Astrocyte of the spinal cord (primary cell): Measurements from ENCODE around the gene RNF13.

Source experiments
- DNase-seq: peaks from one replicate; pipeline ENCODE4 v3.0.0; 2011; ENCODE audit warnings: low read depth, low spot score
- H3K4me3 ChIP-seq: 2 replicates; pipeline ENCODE4 v1.5.1; 2011; ENCODE audit warnings: low read depth, mild to moderate bottlenecking, low read length, moderate library complexity
- CTCF ChIP-seq: IDR thresholded peaks from 2 replicates; pipeline ENCODE4 v1.5.1; 2012; ENCODE audit warnings: low read depth, mild to moderate bottlenecking, low read length, inconsistent platforms
- in situ Hi-C: cut with HindIII; loops from 2 replicates; pipeline ENCODE4 v1.10.0; 2017; ENCODE audit warnings: low sequenced_read_pairs

Gene RNF13

GRCh38 chr3:149959443-149959842 is 146.4 kb downstream of the RNF13 start:
- TF ChIP-seq CTCF = no peak
- DNase-seq = no peak
- H3K4me3 ChIP-seq = no peak overlapping the region
- in situ Hi-C loops = no loop called here

- no peak for TF ChIP-seq CTCF
- DNase-seq = no peak
- in situ Hi-C loops = no loop called here
- no peak overlapping the region for H3K4me3 ChIP-seq
Observed at GRCh38 chr3:149963485-149963884, 150.5 kb downstream of the RNF13 start.

- no peak for TF ChIP-seq CTCF
- no peak for DNase-seq
- no peak overlapping the region for H3K4me3 ChIP-seq
- in situ Hi-C loops = no loop called here
Observed at GRCh38 chr3:149964291-149964690, 151.3 kb downstream of the RNF13 start.

- H3K4me3 ChIP-seq = no peak overlapping the region
- no peak for DNase-seq
- in situ Hi-C loops = no loop called here
- no peak for TF ChIP-seq CTCF
Observed at GRCh38 chr3:149965278-149965677, 152.3 kb downstream of the RNF13 start.

GRCh38 chr3:149967086-149967685 is 154.2 kb downstream of the RNF13 start:
- H3K4me3 ChIP-seq = peak overlapping the region; percentile 6
- in situ Hi-C loops = no loop called here
- peak; percentile 18 for TF ChIP-seq CTCF
- peak; percentile 72 for DNase-seq

- H3K4me3 ChIP-seq = peak overlapping the region; percentile 69
- in situ Hi-C loops = no loop called here
- TF ChIP-seq CTCF = no peak
- DNase-seq = peak; percentile 58
Observed at GRCh38 chr3:149968216-149968615, 155.2 kb downstream of the RNF13 start.
